ENCODE measurements around the gene SPATA18. TPM values are rescaled to one million over a fixed set of nuclear protein-coding genes. Genes with fewer than 3 reads are reported as not detected.

The SPATA18 gene
- total RNA-seq, 4 donors from 2014 or later: 3.0 to 11.2 (median 7.9) TPM

DNA sequence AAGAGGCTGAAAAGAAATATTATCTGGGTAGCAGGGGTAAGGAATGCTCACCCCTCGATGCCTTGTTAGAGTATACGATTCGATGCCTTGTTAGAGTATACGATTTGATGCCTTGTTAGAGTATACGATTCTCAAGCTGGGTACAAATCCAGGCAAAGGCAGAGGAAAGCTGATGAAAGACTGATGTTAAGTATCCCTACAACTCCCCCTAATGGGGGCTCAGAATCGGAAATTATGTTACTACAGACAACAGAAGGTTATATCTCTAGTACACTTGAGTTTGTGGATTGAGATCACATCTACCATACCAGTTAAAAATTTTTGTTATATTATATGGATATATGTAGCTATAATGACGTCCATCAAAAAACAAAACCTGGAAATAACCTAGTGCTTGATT lies 35.7 kb upstream of the SPATA18 start:
- WGBS, 2 donors (ENCODE audit: low coverage in 1 of 2): 63 to 81% methylated on average over 7 of the region's 7 CpGs
- no peak for DNase-seq
- Histone ChIP-seq H3K4me1 (peaks cover 0 to 25% (median 9%) of the 10 kb centered on the region in 4 donors), H3K4me3 (no peak overlapping the region), H3K9me3 (no peaks in the 10 kb centered on the region), H3K27me3 (no peaks in the 10 kb centered on the region), H3K36me3 (no peaks in the 10 kb centered on the region), H3K27ac (no peak overlapping the region)
- TF ChIP-seq POLR2A (IDR thresholded peaks at IDR 0.05) (no peak), POLR2AphosphoS5 (IDR thresholded peaks at IDR 0.05) (no peak), EP300 (IDR thresholded peaks at IDR 0.05; ENCODE audit: low read depth) (no peak)
- TF ChIP-seq, protein P1, sequence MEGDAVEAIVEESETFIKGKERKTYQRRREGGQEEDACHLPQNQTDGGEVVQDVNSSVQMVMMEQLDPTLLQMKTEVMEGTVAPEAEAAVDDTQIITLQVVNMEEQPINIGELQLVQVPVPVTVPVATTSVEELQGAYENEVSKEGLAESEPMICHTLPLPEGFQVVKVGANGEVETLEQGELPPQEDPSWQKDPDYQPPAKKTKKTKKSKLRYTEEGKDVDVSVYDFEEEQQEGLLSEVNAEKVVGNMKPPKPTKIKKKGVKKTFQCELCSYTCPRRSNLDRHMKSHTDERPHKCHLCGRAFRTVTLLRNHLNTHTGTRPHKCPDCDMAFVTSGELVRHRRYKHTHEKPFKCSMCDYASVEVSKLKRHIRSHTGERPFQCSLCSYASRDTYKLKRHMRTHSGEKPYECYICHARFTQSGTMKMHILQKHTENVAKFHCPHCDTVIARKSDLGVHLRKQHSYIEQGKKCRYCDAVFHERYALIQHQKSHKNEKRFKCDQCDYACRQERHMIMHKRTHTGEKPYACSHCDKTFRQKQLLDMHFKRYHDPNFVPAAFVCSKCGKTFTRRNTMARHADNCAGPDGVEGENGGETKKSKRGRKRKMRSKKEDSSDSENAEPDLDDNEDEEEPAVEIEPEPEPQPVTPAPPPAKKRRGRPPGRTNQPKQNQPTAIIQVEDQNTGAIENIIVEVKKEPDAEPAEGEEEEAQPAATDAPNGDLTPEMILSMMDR (IDR thresholded peaks at IDR 0.05): no peak
- intact Hi-C loops (cut with DNase I; ENCODE audit: low total_unique reads) (no loop called here), in situ Hi-C loops (cut with MboI; ENCODE audit: low pct_ligation_motif_present in 1 of 4, low pct_unique_long_range_greater_than_20kb in 1 of 4, low sequenced_read_pairs in 3 of 4) (no loop called here)

- DNase-seq: peak; percentile 21
- H3K4me3 ChIP-seq: no peak overlapping the region
- H3K4me1 ChIP-seq: peaks cover 0 to 16% (median 8%) of the 10 kb centered on the region in 4 donors
- peak overlapping the region; percentile 45 to 79 (median 60) for H3K27ac ChIP-seq
- no peaks in the 10 kb centered on the region for H3K9me3 ChIP-seq
- H3K36me3 ChIP-seq: no peaks in the 10 kb centered on the region
- 44 to 50% methylated on average over 3 of the region's 3 CpGs for WGBS, 2 donors (ENCODE audit: low coverage in 1 of 2)
- intact Hi-C loops (cut with DNase I; ENCODE audit: low total_unique reads): no loop called here
- TF ChIP-seq POLR2A (IDR thresholded peaks at IDR 0.05) (no peak), POLR2AphosphoS5 (IDR thresholded peaks at IDR 0.05) (no peak), EP300 (IDR thresholded peaks at IDR 0.05; ENCODE audit: low read depth) (no peak)
- TF ChIP-seq, protein P1 (IDR thresholded peaks at IDR 0.05): no peak
- in situ Hi-C loops (cut with MboI; ENCODE audit: low pct_ligation_motif_present in 1 of 4, low pct_unique_long_range_greater_than_20kb in 1 of 4, low sequenced_read_pairs in 3 of 4): no loop called here
- no peaks in the 10 kb centered on the region for H3K27me3 ChIP-seq
Observed at GRCh38 chr4:52016981-52017380, 34.1 kb upstream of the SPATA18 start.

DNA sequence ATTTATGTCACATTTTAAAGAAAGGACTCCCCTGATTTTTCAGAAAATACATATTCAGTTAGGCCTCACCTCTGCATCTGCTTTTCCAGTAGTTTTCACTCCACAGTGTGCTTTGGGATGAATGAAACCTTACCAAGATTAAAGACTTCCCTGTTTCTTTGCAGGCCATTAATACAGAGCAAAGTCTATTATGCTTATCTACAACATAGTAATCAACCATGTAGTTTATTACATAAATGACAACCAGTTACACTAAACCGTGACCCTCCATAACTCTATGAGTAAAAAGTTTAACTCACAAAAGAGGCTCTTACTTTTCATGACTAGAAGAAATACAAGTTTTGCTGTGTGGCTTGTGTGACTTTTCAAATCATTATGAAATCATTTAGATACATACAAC lies 33.3 kb upstream of the SPATA18 start:
- 28% methylated on average over 1 of the region's 1 CpG; no CpG with 5 or more reads in 1 of the 2 donors for WGBS, 2 donors (ENCODE audit: low coverage in 1 of 2)
- no peaks in the 10 kb centered on the region for H3K27me3 ChIP-seq
- H3K36me3 ChIP-seq: no peaks in the 10 kb centered on the region
- intact Hi-C loops (cut with DNase I; ENCODE audit: low total_unique reads): no loop called here
- H3K27ac ChIP-seq: peak overlapping the region; percentile 57 to 79 (median 70)
- TF ChIP-seq POLR2AphosphoS5 (IDR thresholded peaks at IDR 0.05) (peak in 1 of 3 donors; percentile 45), POLR2A (IDR thresholded peaks at IDR 0.05) (no peak), EP300 (IDR thresholded peaks at IDR 0.05; ENCODE audit: low read depth) (no peak)
- TF ChIP-seq, protein P1 (IDR thresholded peaks at IDR 0.05): no peak
- DNase-seq: no peak
- no peak overlapping the region for H3K4me3 ChIP-seq
- peaks cover 0 to 9% (median 5%) of the 10 kb centered on the region in 4 donors for H3K4me1 ChIP-seq
- in situ Hi-C loops (cut with MboI; ENCODE audit: low pct_ligation_motif_present in 1 of 4, low pct_unique_long_range_greater_than_20kb in 1 of 4, low sequenced_read_pairs in 3 of 4): no loop called here
- H3K9me3 ChIP-seq: no peaks in the 10 kb centered on the region

GRCh38 chr4:52019936-52020657 lies 31.0 kb upstream of the SPATA18 start, which contains the start of gene LRRC66:
Gene LRRC66, minus strand, starts transcription at chr4:52020363. Its CDS starts 2,750 bp downstream, at chr4:52017613.
- H3K27me3 ChIP-seq: no peaks in the 10 kb centered on the region
- no peak for TF ChIP-seq EP300 (IDR thresholded peaks at IDR 0.05; ENCODE audit: low read depth)
- TF ChIP-seq, protein P1 (IDR thresholded peaks at IDR 0.05): no peak
- TF ChIP-seq POLR2A (IDR thresholded peaks at IDR 0.05): peak; percentile 57
- TF ChIP-seq POLR2AphosphoS5 (IDR thresholded peaks at IDR 0.05): peak in 2 of 3 donors; percentile 58 to 74
- H3K9me3 ChIP-seq: no peaks in the 10 kb centered on the region
- peak within 1 kb of the TSS in 1 of 4 donors; percentile 16 for H3K4me3 ChIP-seq
- peaks cover 0 to 9% (median 2%) of the 10 kb centered on the region in 4 donors for H3K4me1 ChIP-seq
- H3K36me3 ChIP-seq: no peaks in the 10 kb centered on the region
- in situ Hi-C loops (cut with MboI; ENCODE audit: low pct_ligation_motif_present in 1 of 4, low pct_unique_long_range_greater_than_20kb in 1 of 4, low sequenced_read_pairs in 3 of 4) (loop anchor here in 3 of 4 donors (10.0 kb wide), 2 partner anchors 115 to 125 kb away; no protein-coding TSS in a partner anchor), intact Hi-C loops (cut with DNase I; ENCODE audit: low total_unique reads) (loop anchor here (10.0 kb wide), 1 partner anchor 125 kb away; no protein-coding TSS in a partner anchor)
- H3K27ac ChIP-seq: peak within 1 kb of the TSS; percentile 51 to 79 (median 70)
- 59 to 69% methylated on average over 5 to 6 of the region's 6 CpGs for WGBS, 2 donors (ENCODE audit: low coverage in 1 of 2)
- DNase-seq: peak; percentile 87

Data from transverse colon (tissue), 4 donors.